GM19452 (cell line): ENCODE results near the gene VPS13C.
"Not testable (repeated sequence)": the region's sequence is repeated elsewhere in the genome, so short reads cannot be mapped to it uniquely, and the experiment has no call there.

ENCODE experiments used
- ATAC-seq: cut with Tn5 transposase; IDR thresholded peaks from one replicate; pipeline ENCODE4 v1.9.1; 2021; ENCODE audit not compliant: unreplicated experiment

The VPS13C gene

DNA sequence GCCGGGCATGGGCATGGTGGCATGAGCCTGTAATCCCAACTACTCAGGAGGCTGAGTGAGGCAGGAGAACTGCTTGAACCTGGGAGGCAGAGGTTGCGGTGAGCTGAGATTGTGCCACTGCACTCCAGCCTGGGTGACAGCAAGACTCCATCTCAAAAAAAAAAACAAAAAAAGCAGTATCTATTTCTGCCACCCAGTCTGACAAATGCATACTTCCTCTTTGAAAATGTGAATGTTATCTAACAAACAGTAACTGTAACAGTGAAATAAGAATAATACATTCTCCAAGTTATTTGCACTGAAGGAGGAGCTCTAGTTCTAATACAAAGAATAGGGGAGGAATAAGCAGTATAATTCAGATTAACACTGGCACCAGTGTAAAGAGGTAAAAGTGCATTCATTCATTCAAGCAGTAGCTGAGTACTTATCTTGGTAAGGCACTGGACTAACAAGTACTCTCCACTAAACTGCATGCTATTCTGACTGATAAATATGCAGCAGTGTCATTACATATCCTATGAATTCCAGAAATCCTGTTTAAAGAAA is 12.9 kb downstream of the VPS13C start:
- no peak for ATAC-seq

DNA sequence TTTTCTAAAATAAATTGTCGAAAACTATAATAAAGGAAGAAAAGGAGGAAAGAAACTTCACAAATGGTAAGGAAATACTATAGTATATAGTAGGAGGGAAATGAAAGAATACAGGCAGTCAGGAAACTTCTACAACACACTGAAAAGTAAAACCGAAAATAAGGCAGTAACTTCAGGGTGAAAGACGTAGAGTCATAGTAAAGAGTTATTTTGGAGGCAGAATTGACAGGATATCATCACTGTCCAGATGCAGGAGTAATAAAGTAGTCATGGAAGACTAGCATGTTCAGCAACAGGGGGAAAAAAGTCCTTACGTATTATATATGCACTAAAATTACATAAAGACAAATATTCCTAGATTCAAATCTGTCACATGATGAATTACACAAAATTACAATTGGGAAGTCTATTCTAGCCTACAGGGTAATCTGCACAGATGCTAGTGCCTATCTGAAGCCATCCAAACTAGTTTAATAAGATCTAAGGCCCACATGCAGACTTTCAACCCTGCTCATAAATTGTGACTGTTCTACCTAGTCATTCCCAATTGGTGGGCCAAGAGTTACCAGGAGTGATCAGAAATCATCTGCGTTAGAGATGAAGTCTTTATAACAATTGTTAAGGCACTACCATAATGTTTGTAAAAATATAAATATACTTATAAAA is 14.0 kb downstream of the VPS13C start:
- ATAC-seq, result peak; percentile 76

DNA sequence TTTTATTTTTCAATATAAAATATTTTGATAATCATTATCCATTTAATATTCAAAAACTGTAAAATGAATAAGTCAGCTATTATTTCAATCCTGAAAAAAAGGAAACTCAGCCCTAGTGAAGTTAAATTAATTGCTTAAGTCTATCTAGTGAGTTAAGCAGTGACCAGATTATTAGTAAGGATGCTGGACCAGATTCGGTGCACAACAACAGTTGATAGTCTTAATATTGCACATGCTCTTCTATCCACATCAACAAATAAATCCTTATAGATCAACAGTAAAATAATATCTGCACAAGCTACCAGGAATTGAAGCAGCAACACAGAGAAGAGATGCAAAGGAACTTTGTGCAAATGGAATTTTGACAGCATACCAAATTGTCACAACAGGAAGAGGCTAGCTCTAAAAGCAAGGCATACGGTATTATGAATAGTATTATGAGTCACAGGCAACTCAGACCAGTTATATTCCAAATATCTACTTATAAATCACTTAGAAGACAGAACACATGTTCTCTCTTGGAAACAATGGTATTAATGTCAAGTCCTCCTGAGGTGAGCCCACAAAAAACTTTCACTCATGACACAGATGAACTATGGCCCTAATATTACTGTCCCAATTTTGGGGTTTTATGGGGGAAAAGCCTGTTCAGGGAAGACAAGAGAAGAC is 24.9 kb downstream of the VPS13C start:
- no peak for ATAC-seq

DNA sequence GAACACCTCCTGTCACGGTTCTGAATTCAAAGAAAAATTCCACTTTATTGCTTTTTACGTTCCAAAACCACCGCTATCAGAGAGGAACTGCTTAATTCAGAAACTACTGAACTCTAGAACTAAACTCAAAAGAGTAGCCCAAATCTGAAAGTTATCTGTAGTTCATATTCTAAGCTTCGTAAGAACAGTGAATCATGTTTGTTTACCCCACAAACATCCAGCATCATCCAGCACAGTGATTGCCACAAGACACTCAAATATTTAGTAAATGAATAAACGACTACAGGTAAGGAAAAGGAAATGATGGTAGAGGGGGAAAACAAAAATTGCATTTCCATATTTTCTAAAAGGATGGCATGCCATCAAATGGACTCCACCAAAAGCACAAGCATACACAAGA is 32.3 kb downstream of the VPS13C start:
- ATAC-seq, result no peak

DNA sequence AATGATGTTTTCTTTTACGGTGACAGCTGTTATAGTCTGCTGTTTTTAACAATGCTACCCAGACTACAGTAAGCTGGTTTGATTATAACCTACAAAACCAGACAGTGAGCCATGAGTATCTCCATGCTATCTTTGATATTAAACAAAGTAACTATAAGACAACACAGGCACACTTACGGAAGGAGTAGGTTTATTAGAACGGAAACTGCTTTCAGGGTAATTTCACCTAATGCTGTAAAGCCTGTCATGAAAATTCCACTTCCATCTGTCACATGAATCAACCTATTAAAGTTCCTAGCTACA is 33.0 kb downstream of the VPS13C start:
- no peak for ATAC-seq

- ATAC-seq, result peak; percentile 53
Measured at GRCh38 chr15:62026487-62027262, 33.6 kb downstream of the VPS13C start.

DNA sequence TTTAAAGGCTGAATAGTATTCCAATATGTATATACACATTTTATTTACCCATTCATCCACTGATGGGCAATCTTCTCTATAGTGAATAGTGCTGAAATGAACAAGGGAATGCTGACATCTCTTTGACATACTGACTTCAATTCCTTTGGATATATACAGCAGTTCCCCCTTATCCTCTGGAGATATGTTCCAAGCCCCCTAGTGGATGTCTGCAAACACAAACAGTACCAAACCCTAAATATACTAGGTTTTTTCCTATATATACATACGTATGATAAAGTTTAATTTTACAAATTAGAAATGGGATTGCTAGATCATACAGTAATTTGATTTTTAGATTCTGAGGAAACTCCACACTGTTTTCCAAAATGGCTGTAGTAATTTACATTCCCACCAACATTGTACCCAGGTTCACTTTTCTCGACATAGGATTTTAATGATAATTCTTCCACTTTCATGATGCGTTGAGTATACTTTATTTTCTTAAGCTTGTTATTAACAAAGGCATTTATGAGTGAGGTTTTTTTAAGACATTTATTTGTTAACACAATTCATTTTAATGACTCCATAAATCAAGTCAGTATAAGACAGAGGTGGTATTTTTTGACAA is 38.2 kb downstream of the VPS13C start:
- no peak for ATAC-seq

DNA sequence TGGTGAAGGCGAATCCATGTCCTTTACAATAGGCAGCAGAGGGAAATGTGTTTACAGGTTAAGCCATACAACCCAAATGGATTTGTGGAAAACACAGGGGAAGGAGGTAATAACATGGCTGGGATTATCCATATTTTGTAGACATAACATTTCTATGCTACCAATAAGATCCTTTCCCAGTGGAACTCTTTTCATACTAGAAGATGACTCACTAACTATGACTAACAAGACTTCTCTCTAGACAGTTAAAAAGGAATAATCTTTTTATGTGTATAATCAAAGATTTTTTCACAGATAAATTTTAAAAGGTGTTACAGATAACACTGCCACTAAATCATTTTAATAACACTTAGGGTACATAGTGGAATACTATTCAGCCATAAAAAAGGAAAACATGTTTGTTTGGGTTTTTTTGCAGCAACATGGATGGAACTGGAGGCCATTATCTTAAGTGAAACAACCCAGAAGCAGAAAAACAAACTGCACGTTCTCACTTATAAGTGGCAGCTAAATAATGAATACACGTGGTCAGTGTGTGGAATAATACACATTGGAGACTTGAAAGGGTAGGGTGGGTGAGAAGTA is 39.6 kb downstream of the VPS13C start:
- no peak for ATAC-seq

DNA sequence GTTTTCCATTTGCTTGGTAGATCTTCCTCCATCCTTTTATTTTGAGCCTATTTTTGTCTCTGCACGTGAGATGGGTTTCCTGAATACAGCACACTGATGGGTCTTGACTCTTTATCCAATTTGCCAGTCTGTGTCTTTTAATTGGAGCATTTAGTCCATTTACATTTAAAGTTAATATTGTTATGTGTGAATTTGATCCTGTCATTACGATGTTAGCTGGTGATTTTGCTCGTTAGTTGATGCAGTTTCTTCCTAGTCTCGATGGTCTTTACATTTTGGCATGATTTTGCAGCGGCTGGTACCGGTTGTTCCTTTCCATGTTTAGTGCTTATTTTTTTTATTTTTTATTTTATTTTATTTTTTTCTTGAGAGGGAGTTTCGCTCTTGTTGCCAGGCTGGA is 54.9 kb downstream of the VPS13C start:
- ATAC-seq, result not testable (repeated sequence)

GRCh38 chr15:61997786-61998185 is 62.5 kb downstream of the VPS13C start:
- ATAC-seq, result no peak

DNA sequence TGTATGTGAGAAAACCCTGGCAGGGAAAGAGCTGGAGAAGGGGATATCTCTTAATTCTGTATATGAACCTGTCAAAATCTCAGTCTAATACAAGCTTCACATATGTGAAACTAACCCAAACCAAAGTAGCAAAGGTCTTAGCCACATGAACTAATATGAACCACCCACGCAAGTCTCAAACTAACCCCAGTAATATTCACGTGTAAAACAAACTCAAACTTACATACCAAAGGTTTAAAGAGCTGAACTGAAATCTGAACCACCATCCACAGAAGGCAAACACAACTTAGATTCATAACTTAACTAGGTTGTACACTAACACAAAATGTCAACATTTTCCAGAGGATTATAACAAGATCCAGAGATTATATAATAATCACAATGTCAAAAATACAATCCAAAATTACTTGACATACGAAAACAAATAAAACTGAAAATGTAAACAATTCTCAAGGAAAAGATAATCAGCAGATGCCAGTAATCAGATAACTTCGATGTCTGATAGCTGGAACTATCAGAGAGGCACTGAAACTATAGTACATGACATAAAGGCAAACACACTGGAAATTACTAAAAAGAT is 64.1 kb downstream of the VPS13C start:
- no peak for ATAC-seq

- no peak for ATAC-seq
Measured at GRCh38 chr15:61994216-61994615, 66.0 kb downstream of the VPS13C start.

- ATAC-seq, result no peak
Measured at GRCh38 chr15:61992518-61992917, 67.7 kb downstream of the VPS13C start.

DNA sequence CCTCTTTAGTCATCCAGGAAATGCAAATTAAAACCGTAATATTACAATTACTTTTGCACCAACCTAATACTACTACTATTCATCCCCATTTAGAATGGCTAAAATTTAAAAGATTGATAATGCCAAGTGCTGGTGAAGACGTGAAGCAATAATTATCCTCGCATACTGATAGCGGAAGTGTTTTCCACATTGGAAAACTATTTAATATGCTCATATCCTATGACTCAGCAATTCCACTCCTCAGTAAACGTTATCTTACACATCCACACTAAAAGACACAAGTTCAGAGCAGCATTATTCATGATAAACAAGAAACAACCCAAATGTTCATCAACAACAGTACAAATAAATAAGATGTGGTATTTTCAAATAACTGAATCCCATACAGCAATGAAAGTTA is 70.6 kb downstream of the VPS13C start:
- ATAC-seq, result no peak

DNA sequence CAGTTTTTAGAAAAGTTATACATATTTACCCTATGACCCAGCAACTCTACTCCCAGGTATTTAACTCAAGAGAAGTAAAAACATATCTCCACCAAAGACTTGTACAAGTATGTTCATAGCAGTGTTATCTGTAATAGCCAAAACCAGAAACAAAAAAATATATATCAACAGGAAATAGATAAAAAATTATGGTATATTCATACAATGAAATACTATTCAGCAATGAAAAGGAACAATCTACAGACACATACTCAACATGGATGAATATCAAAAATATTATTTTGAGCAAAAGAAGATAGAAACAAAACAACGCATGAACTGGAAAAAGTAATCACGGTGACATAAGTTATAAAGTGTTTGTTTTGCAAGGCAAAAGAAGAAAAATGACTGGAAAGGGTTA is 72.4 kb downstream of the VPS13C start:
- no peak for ATAC-seq

GRCh38 chr15:61983081-61983480 is 77.2 kb downstream of the VPS13C start:
- ATAC-seq, result no peak

GRCh38 chr15:61978225-61978624 is 82.0 kb downstream of the VPS13C start:
- ATAC-seq, result no peak

- no peak for ATAC-seq
Measured at GRCh38 chr15:61974759-61975158, 85.5 kb downstream of the VPS13C start.

DNA sequence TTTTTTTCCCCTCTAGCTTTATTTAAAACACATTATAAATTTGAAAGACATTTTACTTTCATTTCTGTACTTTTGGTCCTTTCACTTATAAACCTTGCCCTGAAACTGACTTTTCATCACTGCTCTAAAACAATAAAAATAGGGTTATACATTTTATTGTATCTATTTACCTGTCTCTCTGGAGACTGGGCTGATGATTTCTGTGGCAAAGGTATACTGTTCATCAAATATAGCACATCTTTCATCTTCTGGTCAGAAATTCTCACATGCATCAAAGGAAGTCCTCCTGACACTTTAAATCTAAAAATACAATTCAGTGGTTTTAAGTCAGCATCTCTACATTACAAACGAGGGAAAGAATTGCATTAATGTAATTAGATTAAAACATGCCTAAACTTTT is 86.1 kb downstream of the VPS13C start:
- no peak for ATAC-seq

GRCh38 chr15:61951949-61952348 is 108.3 kb downstream of the VPS13C start:
- ATAC-seq, result no peak

- no peak for ATAC-seq
Measured at GRCh38 chr15:61946778-61947177, 113.5 kb downstream of the VPS13C start.
